WERI-Rb-1 (cell line): ENCODE measurements around the gene PLCD3.

Source experiments
- DNase-seq: peaks from one replicate; pipeline ENCODE4 v3.0.0-alpha.2; 2020
- H3K27ac ChIP-seq: fragments of 250-450 bp; sonication (Bioruptor Pico); 2 replicates; pipeline ENCODE4 v1.5.1; 2020; ENCODE audit warnings: mild to moderate bottlenecking, moderate library complexity
- H3K27me3 ChIP-seq: fragments of 250-450 bp; sonication (Bioruptor Pico); 2 replicates; pipeline ENCODE4 v1.5.1; 2021; ENCODE audit warnings: mild to moderate bottlenecking, low read depth, moderate library complexity; ENCODE audit not compliant: insufficient read depth, severe bottlenecking
- H3K36me3 ChIP-seq: fragments of 250-450 bp; sonication (Bioruptor Pico); 2 replicates; pipeline ENCODE4 v1.5.1; 2020; ENCODE audit warnings: mild to moderate bottlenecking, moderate library complexity
- H3K4me3 ChIP-seq: 2 replicates; pipeline ENCODE4 v1.5.1; 2011; ENCODE audit warnings: low read depth, mild to moderate bottlenecking, control low read depth, low read length
- H3K9me3 ChIP-seq: fragments of 250-450 bp; sonication (Bioruptor Pico); 2 replicates; pipeline ENCODE4 v1.5.1; 2021; ENCODE audit warnings: mild to moderate bottlenecking, moderate library complexity; ENCODE audit not compliant: severe bottlenecking
- TF ChIP-seq, protein P1 (sequence below): IDR thresholded peaks from 2 replicates; pipeline ENCODE4 v1.5.1; 2011; ENCODE audit warnings: low read depth, mild to moderate bottlenecking, control low read depth, inconsistent platforms, low read length

PLCD3 gene

DNA sequence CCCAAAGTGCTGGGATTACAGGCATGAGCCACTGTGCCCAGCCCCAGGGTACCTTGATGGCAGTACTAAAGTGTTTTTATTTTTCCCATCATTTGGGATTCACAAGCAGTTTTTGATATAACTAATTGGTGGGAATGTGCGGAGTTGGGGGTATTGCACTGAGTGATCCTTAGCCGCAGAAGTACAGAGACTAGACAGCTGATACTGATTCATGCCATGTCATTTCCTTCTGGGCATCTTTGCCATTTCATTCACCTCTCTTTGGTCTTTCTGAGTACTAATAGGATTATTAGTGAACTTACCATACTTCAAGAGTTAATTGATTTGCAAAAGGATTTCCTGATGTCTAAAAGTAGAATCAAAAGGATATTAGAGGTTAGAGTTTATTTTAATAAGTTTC, 61.5 kb downstream of the PLCD3 start:
- Histone ChIP-seq H3K4me3 (no peak overlapping the region), H3K9me3 (no peaks in the 10 kb centered on the region), H3K36me3 (peaks cover 82% of the 10 kb centered on the region), H3K27ac (no peak overlapping the region), H3K27me3 (no peaks in the 10 kb centered on the region)
- TF ChIP-seq, protein P1, sequence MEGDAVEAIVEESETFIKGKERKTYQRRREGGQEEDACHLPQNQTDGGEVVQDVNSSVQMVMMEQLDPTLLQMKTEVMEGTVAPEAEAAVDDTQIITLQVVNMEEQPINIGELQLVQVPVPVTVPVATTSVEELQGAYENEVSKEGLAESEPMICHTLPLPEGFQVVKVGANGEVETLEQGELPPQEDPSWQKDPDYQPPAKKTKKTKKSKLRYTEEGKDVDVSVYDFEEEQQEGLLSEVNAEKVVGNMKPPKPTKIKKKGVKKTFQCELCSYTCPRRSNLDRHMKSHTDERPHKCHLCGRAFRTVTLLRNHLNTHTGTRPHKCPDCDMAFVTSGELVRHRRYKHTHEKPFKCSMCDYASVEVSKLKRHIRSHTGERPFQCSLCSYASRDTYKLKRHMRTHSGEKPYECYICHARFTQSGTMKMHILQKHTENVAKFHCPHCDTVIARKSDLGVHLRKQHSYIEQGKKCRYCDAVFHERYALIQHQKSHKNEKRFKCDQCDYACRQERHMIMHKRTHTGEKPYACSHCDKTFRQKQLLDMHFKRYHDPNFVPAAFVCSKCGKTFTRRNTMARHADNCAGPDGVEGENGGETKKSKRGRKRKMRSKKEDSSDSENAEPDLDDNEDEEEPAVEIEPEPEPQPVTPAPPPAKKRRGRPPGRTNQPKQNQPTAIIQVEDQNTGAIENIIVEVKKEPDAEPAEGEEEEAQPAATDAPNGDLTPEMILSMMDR = no peak
- no peak for DNase-seq

- no peak overlapping the region for H3K4me3 ChIP-seq
- H3K27ac ChIP-seq = no peak overlapping the region
- H3K36me3 ChIP-seq = peaks cover 77% of the 10 kb centered on the region
Observed at GRCh38 chr17:45070001-45070400, 62.3 kb downstream of the PLCD3 start.

GRCh38 chr17:45067637-45068036, 64.7 kb downstream of the PLCD3 start:
- peaks cover 62% of the 10 kb centered on the region for H3K36me3 ChIP-seq
- TF ChIP-seq, protein P1 = no peak
- H3K27me3 ChIP-seq = no peaks in the 10 kb centered on the region
- DNase-seq = no peak
- H3K27ac ChIP-seq = no peak overlapping the region
- no peak overlapping the region for H3K4me3 ChIP-seq
- H3K9me3 ChIP-seq = no peaks in the 10 kb centered on the region

More at GRCh38 chr17:45070001-45070400, 62.3 kb downstream of the PLCD3 start:
- DNase-seq = no peak
- H3K9me3 ChIP-seq = no peaks in the 10 kb centered on the region
- H3K27me3 ChIP-seq = no peaks in the 10 kb centered on the region
- TF ChIP-seq, protein P1 = no peak

GRCh38 chr17:45063198-45063597, 69.1 kb downstream of the PLCD3 start:
- H3K27ac ChIP-seq = peak overlapping the region; percentile 94; the same call in 1 of the 2 replicates
- no peak overlapping the region for H3K4me3 ChIP-seq
- no peak for DNase-seq
- H3K36me3 ChIP-seq = peaks cover 29% of the 10 kb centered on the region
- no peaks in the 10 kb centered on the region for H3K9me3 ChIP-seq
- TF ChIP-seq, protein P1 = no peak
- no peaks in the 10 kb centered on the region for H3K27me3 ChIP-seq

DNA sequence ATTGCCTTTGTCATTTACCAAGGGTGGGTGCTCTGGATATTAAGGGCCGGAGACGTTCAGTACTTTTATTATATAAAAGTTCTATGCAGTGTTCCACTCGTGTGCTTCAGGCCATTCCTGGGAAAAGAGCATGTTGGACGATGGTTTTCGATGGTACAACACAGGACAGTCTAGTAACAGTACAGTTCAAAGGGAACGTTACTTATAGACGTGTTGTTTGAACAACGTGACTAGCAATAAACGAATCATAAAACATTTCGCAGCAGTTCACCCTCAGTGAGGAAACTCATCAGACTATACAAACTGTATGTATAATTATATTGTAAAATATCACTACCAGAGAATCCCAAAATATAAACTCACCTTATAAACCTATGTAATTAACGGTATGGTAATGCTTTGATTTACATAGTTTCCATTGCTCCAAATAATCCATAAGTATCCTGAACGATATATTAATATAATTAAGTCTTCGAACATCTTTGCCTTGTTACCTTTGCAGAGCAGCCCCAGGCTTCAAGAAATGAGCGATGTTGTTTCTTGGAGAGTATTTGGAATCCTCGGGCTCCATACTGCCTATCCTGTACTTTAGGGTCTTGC, 70.6 kb downstream of the PLCD3 start:
- Histone ChIP-seq H3K36me3 (peaks cover 14% of the 10 kb centered on the region), H3K9me3 (no peaks in the 10 kb centered on the region), H3K4me3 (peak overlapping the region; percentile 97), H3K27ac (peak overlapping the region; percentile 94), H3K27me3 (no peaks in the 10 kb centered on the region)
- no peak for DNase-seq
- TF ChIP-seq, protein P1 = no peak
